HepG2 (cell line): ENCODE results near the gene ALB. TPM values are rescaled to one million over a fixed set of nuclear protein-coding genes. Genes with fewer than 3 reads are reported as not detected.

Source experiments
- BCL6 ChIP-seq: IDR thresholded peaks from 2 replicates; pipeline ENCODE4 v1.6.1; 2016; ENCODE audit warnings: missing genetic modification reagents, missing compliant biosample characterization
- CBFB ChIP-seq: sonication (generic); formaldehyde crosslinking; IDR thresholded peaks from 2 replicates; pipeline ENCODE4 v1.4.0; 2020; ENCODE audit warnings: missing genetic modification reagents
- MAFK ChIP-seq, 2 experiments: IDR thresholded peaks in 1 of 2; conservative IDR thresholded peaks in 1 of 2; 2 replicates each; pipeline ENCODE4 v1.6.1; 2011; ENCODE audit warnings: improper control_type of control experiment in 2 of 2, low read length in 2 of 2
- MIER3 ChIP-seq: IDR thresholded peaks from 2 replicates; pipeline ENCODE4 v1.6.1; 2016; ENCODE audit warnings: missing compliant biosample characterization, borderline replicate concordance
- MIXL1 ChIP-seq: IDR thresholded peaks from 2 replicates; pipeline ENCODE4 v1.6.1; 2016
- NFE2L2 ChIP-seq: fragments of 150-350 bp; IDR thresholded peaks from 2 replicates; pipeline ENCODE4 v1.6.1; 2014; ENCODE audit warnings: low read length
- NR2F2 ChIP-seq: IDR thresholded peaks from 2 replicates; pipeline ENCODE4 v1.6.1; 2012; ENCODE audit warnings: low read depth, inconsistent platforms, borderline replicate concordance
- PHF5A ChIP-seq: IDR thresholded peaks from one replicate; pipeline ENCODE4 v1.6.1; 2018; ENCODE audit warnings: low read depth, missing genetic modification reagents; ENCODE audit not compliant: unreplicated experiment
- POLR2AphosphoS5 ChIP-seq: IDR thresholded peaks from 2 replicates; pipeline ENCODE4 v1.6.1; 2012; ENCODE audit warnings: low read depth, low read length
- SAP130 ChIP-seq: IDR thresholded peaks from 2 replicates; pipeline ENCODE4 v1.6.1; 2016; ENCODE audit warnings: low read depth
- TOE1 ChIP-seq: sonication (generic); formaldehyde crosslinking; IDR thresholded peaks from 2 replicates; pipeline ENCODE4 v1.4.0; 2020; ENCODE audit warnings: mild to moderate bottlenecking, missing genetic modification reagents
- XRCC5 ChIP-seq: fragments of 200-400 bp; formaldehyde crosslinking; optimal IDR thresholded peaks from 2 replicates; pipeline ENCODE3; 2017; ENCODE audit warnings: mild to moderate bottlenecking, low read length
- ZBTB42 ChIP-seq: sonication (generic); formaldehyde crosslinking; IDR thresholded peaks from 2 replicates; pipeline ENCODE4 v1.5.0; 2020; ENCODE audit warnings: mild to moderate bottlenecking, missing genetic modification reagents
- ZMYM4 ChIP-seq: sonication (generic); formaldehyde crosslinking; IDR thresholded peaks from 2 replicates; pipeline ENCODE4 v1.8.1; 2023; ENCODE audit warnings: mild to moderate bottlenecking, missing genetic modification reagents
- ZNF138 ChIP-seq: sonication (generic); formaldehyde crosslinking; IDR thresholded peaks from 2 replicates; pipeline ENCODE4 v1.5.0; 2020; ENCODE audit warnings: mild to moderate bottlenecking, low read depth, missing genetic modification reagents
- ZNF274 ChIP-seq: sonication (generic); formaldehyde crosslinking; IDR thresholded peaks from 2 replicates; pipeline ENCODE4 v1.5.1; 2020; ENCODE audit warnings: mild to moderate bottlenecking, missing genetic modification reagents
- ZNF44 ChIP-seq: sonication (generic); formaldehyde crosslinking; IDR thresholded peaks from 2 replicates; pipeline ENCODE4 v1.5.1; 2020; ENCODE audit warnings: mild to moderate bottlenecking, missing genetic modification reagents
- ZSCAN30 ChIP-seq: sonication (generic); formaldehyde crosslinking; IDR thresholded peaks from 2 replicates; pipeline ENCODE4 v1.5.0; 2020; ENCODE audit warnings: mild to moderate bottlenecking, missing genetic modification reagents
- polyA plus RNA-seq, 8 experiments: library from polyadenylated mRNA; depleted of rRNA in 3 of 8; stranded (reverse) in 7 of 8; unstranded in 1 of 8; fragments of >200 nt; fragmentation: Illumina TruSeq in 4 of 8; extraction: Trizol in 4 of 8; gene quantifications; 2 replicates each; pipeline versions ENCODE4 v1.2.1 to v1.2.3, GENCODE V29; 2011 to 2016; ENCODE audit warnings: low read depth in 4 of 8, missing spikeins in 1 of 8, mixed read lengths in 1 of 8; ENCODE audit not compliant: insufficient read depth in 1 of 8
- total RNA-seq, 5 experiments: library from RNA; depleted of rRNA; stranded (reverse); fragments of >200 nt; fragmentation: Illumina TruSeq; extraction: Trizol; gene quantifications; 2 replicates each; pipeline ENCODE4 v1.2.3, GENCODE V29; 2016; ENCODE audit warnings: low read depth in 1 of 5
- TF ChIP-seq, protein P1 (sequence below): sonication (generic); formaldehyde crosslinking; IDR thresholded peaks from 2 replicates; pipeline ENCODE4 v1.4.0; 2020; ENCODE audit warnings: missing genetic modification reagents
- TF ChIP-seq, protein P2 (sequence below): sonication (generic); formaldehyde crosslinking; IDR thresholded peaks from 2 replicates; pipeline ENCODE4 v1.4.0; 2020; ENCODE audit warnings: mild to moderate bottlenecking, low read depth, missing genetic modification reagents
- TF ChIP-seq, protein P3 (sequence below): sonication (generic); formaldehyde crosslinking; IDR thresholded peaks from 2 replicates; pipeline ENCODE4 v1.4.0; 2020; ENCODE audit warnings: low read depth, mild to moderate bottlenecking, missing genetic modification reagents
- TF ChIP-seq, protein P4 (sequence below): sonication (generic); formaldehyde crosslinking; IDR thresholded peaks from 2 replicates; pipeline ENCODE4 v1.4.0; 2020; ENCODE audit warnings: missing genetic modification reagents

ALB gene
- total and polyA plus RNA-seq, 2 of the 13 experiments (the other 11 are each of a cell fraction or from before 2014, with no cell fraction given), result 22,259 to 22,625 TPM

DNA sequence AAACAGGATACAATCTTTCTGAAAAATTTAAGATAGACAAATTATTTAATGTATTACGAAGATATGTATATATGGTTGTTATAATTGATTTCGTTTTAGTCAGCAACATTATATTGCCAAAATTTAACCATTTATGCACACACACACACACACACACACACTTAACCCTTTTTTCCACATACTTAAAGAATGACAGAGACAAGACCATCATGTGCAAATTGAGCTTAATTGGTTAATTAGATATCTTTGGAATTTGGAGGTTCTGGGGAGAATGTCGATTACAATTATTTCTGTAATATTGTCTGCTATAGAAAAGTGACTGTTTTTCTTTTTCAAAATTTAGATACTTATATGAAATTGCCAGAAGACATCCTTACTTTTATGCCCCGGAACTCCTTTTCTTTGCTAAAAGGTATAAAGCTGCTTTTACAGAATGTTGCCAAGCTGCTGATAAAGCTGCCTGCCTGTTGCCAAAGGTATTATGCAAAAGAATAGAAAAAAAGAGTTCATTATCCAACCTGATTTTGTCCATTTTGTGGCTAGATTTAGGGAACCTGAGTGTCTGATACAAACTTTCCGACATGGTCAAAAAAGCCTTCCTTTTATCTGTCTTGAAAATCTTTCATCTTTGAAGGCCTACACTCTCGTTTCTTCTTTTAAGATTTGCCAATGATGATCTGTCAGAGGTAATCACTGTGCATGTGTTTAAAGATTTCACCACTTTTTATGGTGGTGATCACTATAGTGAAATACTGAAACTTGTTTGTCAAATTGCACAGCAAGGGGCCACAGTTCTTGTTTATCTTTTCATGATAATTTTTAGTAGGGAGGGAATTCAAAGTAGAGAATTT is 5.2 kb downstream of the ALB start (continued):
- TF ChIP-seq, protein P1, sequence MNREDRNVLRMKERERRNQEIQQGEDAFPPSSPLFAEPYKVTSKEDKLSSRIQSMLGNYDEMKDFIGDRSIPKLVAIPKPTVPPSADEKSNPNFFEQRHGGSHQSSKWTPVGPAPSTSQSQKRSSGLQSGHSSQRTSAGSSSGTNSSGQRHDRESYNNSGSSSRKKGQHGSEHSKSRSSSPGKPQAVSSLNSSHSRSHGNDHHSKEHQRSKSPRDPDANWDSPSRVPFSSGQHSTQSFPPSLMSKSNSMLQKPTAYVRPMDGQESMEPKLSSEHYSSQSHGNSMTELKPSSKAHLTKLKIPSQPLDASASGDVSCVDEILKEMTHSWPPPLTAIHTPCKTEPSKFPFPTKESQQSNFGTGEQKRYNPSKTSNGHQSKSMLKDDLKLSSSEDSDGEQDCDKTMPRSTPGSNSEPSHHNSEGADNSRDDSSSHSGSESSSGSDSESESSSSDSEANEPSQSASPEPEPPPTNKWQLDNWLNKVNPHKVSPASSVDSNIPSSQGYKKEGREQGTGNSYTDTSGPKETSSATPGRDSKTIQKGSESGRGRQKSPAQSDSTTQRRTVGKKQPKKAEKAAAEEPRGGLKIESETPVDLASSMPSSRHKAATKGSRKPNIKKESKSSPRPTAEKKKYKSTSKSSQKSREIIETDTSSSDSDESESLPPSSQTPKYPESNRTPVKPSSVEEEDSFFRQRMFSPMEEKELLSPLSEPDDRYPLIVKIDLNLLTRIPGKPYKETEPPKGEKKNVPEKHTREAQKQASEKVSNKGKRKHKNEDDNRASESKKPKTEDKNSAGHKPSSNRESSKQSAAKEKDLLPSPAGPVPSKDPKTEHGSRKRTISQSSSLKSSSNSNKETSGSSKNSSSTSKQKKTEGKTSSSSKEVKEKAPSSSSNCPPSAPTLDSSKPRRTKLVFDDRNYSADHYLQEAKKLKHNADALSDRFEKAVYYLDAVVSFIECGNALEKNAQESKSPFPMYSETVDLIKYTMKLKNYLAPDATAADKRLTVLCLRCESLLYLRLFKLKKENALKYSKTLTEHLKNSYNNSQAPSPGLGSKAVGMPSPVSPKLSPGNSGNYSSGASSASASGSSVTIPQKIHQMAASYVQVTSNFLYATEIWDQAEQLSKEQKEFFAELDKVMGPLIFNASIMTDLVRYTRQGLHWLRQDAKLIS, result peak; percentile 87; the same call in 1 of the 2 replicates
- TF ChIP-seq ZBTB42 (no peak), TOE1 (CRISPR knock-in tag) (no peak), ZNF274 (no peak), ZSCAN30 (CRISPR knock-in tag) (0 out of 2 replicates have a peak, but pooled peaks have one; percentile 25), XRCC5 (no peak), ZMYM4 (peak; percentile 20; the same call in 1 of the 2 replicates), NFE2L2 (no peak), NR2F2 (no peak), ZNF138 (CRISPR knock-in tag) (no peak), CBFB (CRISPR knock-in tag) (no peak), MIXL1 (CRISPR knock-in tag) (0 out of 2 replicates have a peak, but pooled peaks have one; percentile 26), BCL6 (CRISPR knock-in tag) (peak; percentile 8; the same call in 1 of the 2 replicates), POLR2AphosphoS5 (peak; percentile 74), MIER3 (CRISPR knock-in tag) (no peak), SAP130 (0 out of 2 replicates have a peak, but pooled peaks have one; percentile 13), PHF5A (CRISPR knock-in tag) (peak; percentile 87), ZNF44 (CRISPR knock-in tag) (no peak), MAFK (conservative IDR thresholded peaks at IDR 0.05 in 1 of 2, IDR thresholded peaks at IDR 0.05 in 1 of 2; ENCODE audit: low read length in 2 of 2) (no peak)
- TF ChIP-seq, protein P2, sequence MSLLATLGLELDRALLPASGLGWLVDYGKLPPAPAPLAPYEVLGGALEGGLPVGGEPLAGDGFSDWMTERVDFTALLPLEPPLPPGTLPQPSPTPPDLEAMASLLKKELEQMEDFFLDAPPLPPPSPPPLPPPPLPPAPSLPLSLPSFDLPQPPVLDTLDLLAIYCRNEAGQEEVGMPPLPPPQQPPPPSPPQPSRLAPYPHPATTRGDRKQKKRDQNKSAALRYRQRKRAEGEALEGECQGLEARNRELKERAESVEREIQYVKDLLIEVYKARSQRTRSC (CRISPR knock-in tag), result no peak
- TF ChIP-seq, protein P3, sequence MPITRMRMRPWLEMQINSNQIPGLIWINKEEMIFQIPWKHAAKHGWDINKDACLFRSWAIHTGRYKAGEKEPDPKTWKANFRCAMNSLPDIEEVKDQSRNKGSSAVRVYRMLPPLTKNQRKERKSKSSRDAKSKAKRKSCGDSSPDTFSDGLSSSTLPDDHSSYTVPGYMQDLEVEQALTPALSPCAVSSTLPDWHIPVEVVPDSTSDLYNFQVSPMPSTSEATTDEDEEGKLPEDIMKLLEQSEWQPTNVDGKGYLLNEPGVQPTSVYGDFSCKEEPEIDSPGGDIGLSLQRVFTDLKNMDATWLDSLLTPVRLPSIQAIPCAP (CRISPR knock-in tag), result no peak
- TF ChIP-seq, protein P4, sequence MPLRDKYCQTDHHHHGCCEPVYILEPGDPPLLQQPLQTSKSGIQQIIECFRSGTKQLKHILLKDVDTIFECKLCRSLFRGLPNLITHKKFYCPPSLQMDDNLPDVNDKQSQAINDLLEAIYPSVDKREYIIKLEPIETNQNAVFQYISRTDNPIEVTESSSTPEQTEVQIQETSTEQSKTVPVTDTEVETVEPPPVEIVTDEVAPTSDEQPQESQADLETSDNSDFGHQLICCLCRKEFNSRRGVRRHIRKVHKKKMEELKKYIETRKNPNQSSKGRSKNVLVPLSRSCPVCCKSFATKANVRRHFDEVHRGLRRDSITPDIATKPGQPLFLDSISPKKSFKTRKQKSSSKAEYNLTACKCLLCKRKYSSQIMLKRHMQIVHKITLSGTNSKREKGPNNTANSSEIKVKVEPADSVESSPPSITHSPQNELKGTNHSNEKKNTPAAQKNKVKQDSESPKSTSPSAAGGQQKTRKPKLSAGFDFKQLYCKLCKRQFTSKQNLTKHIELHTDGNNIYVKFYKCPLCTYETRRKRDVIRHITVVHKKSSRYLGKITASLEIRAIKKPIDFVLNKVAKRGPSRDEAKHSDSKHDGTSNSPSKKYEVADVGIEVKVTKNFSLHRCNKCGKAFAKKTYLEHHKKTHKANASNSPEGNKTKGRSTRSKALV, result 0 out of 2 replicates have a peak, but pooled peaks have one; percentile 36
